ENCODE results near the gene SPINK8.
"Not testable (repeated sequence)": the region's sequence is repeated elsewhere in the genome, so short reads cannot be mapped to it uniquely, and the experiment has no call there.

GRCh38 chr3:48337536-48337935, 4.1 kb upstream of the SPINK8 start:
- not testable (repeated sequence) for TF ChIP-seq POLR2A (IDR thresholded peaks at IDR 0.05; ENCODE audit: low read depth, low read length); CTCF (conservative IDR thresholded peaks at IDR 0.05; ENCODE audit: low read depth, low read length); CHD1 (IDR thresholded peaks at IDR 0.05; ENCODE audit: low read depth, low read length); NFE2L2 (IDR thresholded peaks at IDR 0.05; ENCODE audit: low read depth, low read length); MXI1 (IDR thresholded peaks at IDR 0.05; ENCODE audit: borderline replicate concordance, low read depth, low read length); RAD21 (IDR thresholded peaks at IDR 0.05; ENCODE audit: low read length)
